Gastrocnemius medialis (tissue), 4 donors: ENCODE results near the gene SH2D5.

Source experiments
- CTCF ChIP-seq, 5 experiments: fragments of 450-650 bp in 3 of 5; fragments of 200-600 bp in 2 of 5; sonication (generic) in 2 of 5; IDR thresholded peaks in 4 of 5; conservative IDR thresholded peaks in 1 of 5; 1 replicate in 4 of 5; 2 replicates in 1 of 5; pipeline ENCODE4 v1.5.1; 2016 to 2019; ENCODE audit warnings: antibody characterized with exemption in 5 of 5, mild to moderate bottlenecking in 3 of 5, moderate library complexity in 3 of 5
- POLR2A ChIP-seq, 2 donors: fragments of 450-650 bp; IDR thresholded peaks; one replicate each; pipeline ENCODE4 v1.6.1; 2017; ENCODE audit warnings: antibody characterized with exemption in 2 of 2, mild to moderate bottlenecking in 2 of 2, moderate library complexity in 2 of 2

DNA sequence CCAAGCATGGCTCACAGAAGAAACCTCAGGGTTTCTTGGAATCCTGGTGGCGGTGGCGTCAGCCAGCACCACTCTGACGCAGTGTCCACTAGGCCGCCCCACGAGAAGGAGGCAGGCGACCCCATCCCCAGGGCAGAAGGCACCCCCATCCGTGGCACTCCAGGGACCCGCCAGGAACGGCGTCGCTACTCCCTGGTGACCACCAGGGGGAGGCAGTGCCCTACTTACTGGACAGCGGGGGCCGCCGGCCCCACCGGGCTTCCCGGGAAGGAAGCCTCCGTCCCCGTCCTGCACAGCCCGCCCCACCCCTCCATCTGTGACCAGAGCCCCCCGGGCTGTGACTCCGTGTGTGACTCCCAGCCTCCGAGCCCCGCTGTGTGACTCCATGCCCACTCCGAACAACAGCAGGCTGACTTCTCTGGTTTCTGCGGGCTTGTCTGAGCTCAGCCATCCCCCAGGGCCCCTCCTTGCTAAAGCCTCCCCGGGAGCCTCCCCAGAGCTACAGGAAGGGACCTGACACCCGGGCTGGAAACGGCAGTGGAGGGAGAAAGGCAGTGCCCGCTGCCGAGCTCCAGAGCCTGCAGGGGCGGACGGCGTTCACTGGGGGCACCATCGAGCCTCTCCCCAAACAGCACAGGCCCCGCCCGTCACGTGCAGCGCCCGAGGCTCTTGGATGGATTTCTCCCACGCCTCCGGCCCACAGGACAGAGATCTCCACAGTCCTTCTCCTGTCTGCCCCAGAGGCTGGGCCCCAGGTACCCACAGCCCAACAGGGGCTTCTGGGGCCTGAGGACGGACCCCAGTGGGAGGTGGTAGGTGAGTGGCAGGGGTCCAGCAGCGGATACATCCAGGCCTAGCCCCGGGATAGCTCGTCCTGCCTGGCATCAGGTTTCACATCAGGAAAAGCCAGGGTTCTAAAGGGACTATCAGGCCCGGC lies 35.8 kb downstream of the SH2D5 start:
- TF ChIP-seq CTCF (IDR thresholded peaks at IDR 0.05 in 4 of 5, conservative IDR thresholded peaks at IDR 0.05 in 1 of 5) (peak; percentile 75 to 98 (median 93)), POLR2A (IDR thresholded peaks at IDR 0.05) (no peak)
